Skeletal muscle tissue (tissue), 4 donors: ENCODE data around the gene FTO. TPM values are rescaled to one million over a fixed set of nuclear protein-coding genes. Genes with fewer than 3 reads are reported as not detected.
A peak's percentile ranks its signal among the peaks of the same experiment; 100 is the strongest.

Experiments used
- H3K27ac ChIP-seq: one replicate; pipeline ENCODE4 v1.7.0; 2013; ENCODE audit warnings: mild to moderate bottlenecking, low read depth, low read length, inconsistent platforms
- H3K27me3 ChIP-seq, 3 donors: one replicate each; pipeline ENCODE4 v1.7.0; 2013; ENCODE audit warnings: low read length in 3 of 3; ENCODE audit not compliant: control insufficient read depth in 3 of 3, insufficient read depth in 3 of 3
- H3K36me3 ChIP-seq, 3 donors: one replicate each; pipeline ENCODE4 v1.7.0; 2013; ENCODE audit warnings: low read length in 3 of 3; ENCODE audit not compliant: control insufficient read depth in 3 of 3, insufficient read depth in 3 of 3
- H3K4me1 ChIP-seq, 3 donors: one replicate each; pipeline ENCODE4 v1.7.0; 2013; ENCODE audit warnings: low read length in 3 of 3, mild to moderate bottlenecking in 3 of 3; ENCODE audit not compliant: control insufficient read depth in 3 of 3, insufficient read depth in 3 of 3
- H3K4me3 ChIP-seq, 3 donors: one replicate each; pipeline ENCODE4 v1.7.0; 2013; ENCODE audit warnings: low read length in 3 of 3
- H3K9ac ChIP-seq, 3 donors: one replicate each; pipeline ENCODE4 v1.7.0; 2013; ENCODE audit warnings: low read length in 3 of 3, mild to moderate bottlenecking in 3 of 3, moderate library complexity in 2 of 3, low read depth in 1 of 3
- H3K9me3 ChIP-seq, 3 donors: one replicate each; pipeline ENCODE4 v1.7.0; 2013; ENCODE audit warnings: low read length in 3 of 3; ENCODE audit not compliant: control insufficient read depth in 3 of 3
- total RNA-seq: library from RNA; depleted of rRNA; stranded (reverse); fragments of >200 nt; gene quantifications from one replicate; pipeline ENCODE4 v1.2.3, GENCODE V29; 2014
- donor health status: Osteomylitis.

The FTO gene
- total RNA-seq, 1 donor from 2014 or later = 37.1 TPM

DNA sequence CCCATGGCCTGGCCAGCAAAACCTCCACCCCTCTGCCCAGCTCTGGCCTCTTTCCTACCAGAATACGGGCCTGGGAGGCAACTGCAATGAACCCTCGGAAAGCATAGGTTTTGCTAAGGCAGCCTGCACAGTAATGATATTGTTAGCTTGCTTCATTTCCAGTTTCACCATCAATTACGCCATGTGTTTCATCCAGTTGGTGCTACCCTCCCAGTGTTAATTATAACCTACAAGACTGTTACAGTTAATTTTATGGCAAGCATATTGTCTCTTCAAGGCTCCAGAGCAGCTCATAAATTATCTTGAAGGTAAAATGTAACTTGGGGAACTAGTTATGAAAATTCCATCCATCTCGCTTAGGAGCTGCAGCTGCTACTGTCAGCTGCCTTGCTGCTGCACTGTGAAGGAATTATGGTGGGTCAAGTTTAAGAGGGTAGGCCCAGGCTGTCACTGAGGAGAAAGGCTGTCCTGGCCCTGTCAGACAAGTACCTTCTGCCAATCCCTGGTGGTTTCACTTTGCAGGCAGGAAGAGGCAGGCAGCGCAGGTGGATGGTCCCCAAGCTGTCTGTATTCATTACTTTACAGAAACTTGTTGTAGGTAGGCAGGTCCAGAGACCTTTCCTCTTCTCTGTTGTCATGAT lies 242.9 kb downstream of the FTO start:
- Histone ChIP-seq H3K27me3 (no peaks in the 10 kb centered on the region), H3K36me3 (no peaks in the 10 kb centered on the region), H3K27ac (no peak overlapping the region), H3K4me1 (peaks cover 4 to 11% (median 6%) of the 10 kb centered on the region in 3 donors), H3K4me3 (no peak overlapping the region), H3K9me3 (no peaks in the 10 kb centered on the region), H3K9ac (peak overlapping the region in 1 of 3 donors; percentile 7)

DNA sequence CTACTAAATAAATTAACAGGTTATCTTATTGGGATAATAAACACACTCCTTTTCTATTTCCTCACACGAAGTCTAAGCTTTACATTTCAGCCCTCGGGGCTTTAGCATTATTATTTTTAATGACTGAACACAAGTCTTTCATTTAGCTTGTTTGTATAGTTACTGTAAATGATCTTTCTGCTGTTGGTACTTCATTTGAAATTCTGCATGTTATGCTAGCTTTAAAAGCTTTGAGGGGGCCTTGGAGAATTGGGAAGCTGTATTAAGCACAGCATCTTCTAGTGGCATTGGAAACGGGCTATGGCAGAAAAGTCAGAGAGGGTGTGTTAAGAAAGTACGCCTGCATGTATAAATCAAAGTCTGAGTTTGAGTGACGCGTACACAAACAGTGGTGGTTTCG lies 243.7 kb downstream of the FTO start:
- peaks cover 4 to 11% (median 6%) of the 10 kb centered on the region in 3 donors for H3K4me1 ChIP-seq
- H3K36me3 ChIP-seq = no peaks in the 10 kb centered on the region
- no peak overlapping the region for H3K27ac ChIP-seq
- H3K9ac ChIP-seq = no peak overlapping the region
- H3K4me3 ChIP-seq = no peak overlapping the region
- H3K9me3 ChIP-seq = no peaks in the 10 kb centered on the region
- H3K27me3 ChIP-seq = no peaks in the 10 kb centered on the region

DNA sequence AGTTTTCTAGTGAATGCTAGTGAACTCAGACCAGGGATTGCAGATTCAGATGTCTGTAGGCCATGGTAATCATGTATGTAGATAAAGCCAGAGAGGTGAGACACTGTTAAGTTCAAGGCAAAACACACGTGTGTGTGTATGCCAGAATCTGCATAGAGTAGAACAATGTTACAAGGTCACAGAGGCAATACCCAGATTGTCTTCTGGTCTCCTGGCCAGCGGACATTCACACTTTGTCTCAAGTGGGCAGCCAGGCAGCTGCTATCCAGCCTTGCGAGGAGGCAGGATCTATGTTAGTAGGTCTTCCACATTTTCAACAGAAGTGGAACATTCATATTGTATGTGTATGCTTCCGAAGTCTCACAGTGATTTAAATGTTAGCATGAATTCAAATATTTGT lies 244.4 kb downstream of the FTO start:
- Histone ChIP-seq H3K9ac (no peak overlapping the region), H3K4me1 (peaks cover 4 to 11% (median 6%) of the 10 kb centered on the region in 3 donors), H3K27me3 (no peaks in the 10 kb centered on the region), H3K4me3 (no peak overlapping the region), H3K36me3 (no peaks in the 10 kb centered on the region), H3K9me3 (no peaks in the 10 kb centered on the region), H3K27ac (no peak overlapping the region)

- Histone ChIP-seq H3K4me1 (peaks cover 4 to 11% (median 6%) of the 10 kb centered on the region in 3 donors), H3K4me3 (no peak overlapping the region), H3K9me3 (no peaks in the 10 kb centered on the region), H3K9ac (no peak overlapping the region), H3K27ac (no peak overlapping the region), H3K36me3 (no peaks in the 10 kb centered on the region), H3K27me3 (no peaks in the 10 kb centered on the region)
These were observed 244.9 kb downstream of the FTO start for GRCh38 chr16:53948734-53949430.

- no peaks in the 10 kb centered on the region for H3K9me3 ChIP-seq
- no peaks in the 10 kb centered on the region for H3K27me3 ChIP-seq
- H3K4me1 ChIP-seq = peaks cover 4 to 11% (median 6%) of the 10 kb centered on the region in 3 donors
- no peak overlapping the region for H3K4me3 ChIP-seq
- no peak overlapping the region for H3K27ac ChIP-seq
- H3K36me3 ChIP-seq = no peaks in the 10 kb centered on the region
- no peak overlapping the region for H3K9ac ChIP-seq
These were observed 245.9 kb downstream of the FTO start for GRCh38 chr16:53949715-53950410.

GRCh38 chr16:53950677-53951076 lies 246.7 kb downstream of the FTO start:
- Histone ChIP-seq H3K36me3 (no peaks in the 10 kb centered on the region), H3K9ac (no peak overlapping the region), H3K27ac (no peak overlapping the region), H3K9me3 (no peaks in the 10 kb centered on the region), H3K4me3 (no peak overlapping the region), H3K27me3 (no peaks in the 10 kb centered on the region), H3K4me1 (peaks cover 4 to 11% (median 6%) of the 10 kb centered on the region in 3 donors)

DNA sequence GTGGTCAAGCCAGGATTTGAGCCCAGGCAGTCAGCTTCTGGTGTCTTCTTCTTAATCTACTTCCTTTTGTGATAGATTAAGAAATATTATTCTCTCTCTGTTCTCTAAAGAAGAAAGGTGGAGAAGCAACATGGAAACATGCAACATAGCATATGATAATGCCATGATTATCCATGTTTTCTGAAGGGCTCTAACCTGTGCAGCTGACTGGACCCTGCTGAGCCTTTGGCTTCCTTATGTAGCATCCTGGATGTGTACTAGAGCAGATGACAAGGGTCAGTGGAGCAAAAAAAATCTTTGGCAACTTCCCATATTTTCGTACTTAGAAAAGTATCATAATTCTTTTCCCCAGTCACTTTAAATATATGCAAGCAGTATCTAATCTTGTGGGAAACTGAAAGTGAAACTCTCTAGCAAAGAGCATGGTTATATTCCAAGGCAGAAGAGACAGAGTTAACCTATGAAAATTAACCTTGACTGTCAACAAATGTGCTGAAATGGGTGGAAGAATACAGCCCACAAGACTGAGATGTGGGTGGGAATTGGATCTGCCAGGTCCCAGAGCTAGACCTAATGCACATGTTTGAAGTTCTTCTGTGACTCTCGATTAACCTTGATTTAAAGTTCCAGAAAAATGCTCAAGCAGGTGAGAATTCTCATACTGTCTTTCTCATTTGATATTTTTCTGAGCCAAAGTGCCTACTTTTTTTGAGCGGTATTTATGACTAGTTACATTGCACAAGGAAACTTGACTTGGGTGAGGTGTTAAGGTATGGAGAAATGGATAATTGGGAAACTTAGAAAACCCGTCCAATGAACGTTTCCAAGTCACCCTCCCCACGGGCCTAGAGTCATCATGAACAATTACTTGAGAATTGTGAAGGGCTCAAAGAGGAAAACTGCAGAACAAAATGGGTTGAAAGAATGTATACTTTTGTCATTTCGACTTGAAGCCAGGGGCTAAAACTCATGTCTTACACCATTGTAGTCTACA lies 248.6 kb downstream of the FTO start:
- Histone ChIP-seq H3K4me1 (no peaks in the 10 kb centered on the region), H3K27me3 (no peaks in the 10 kb centered on the region), H3K4me3 (no peak overlapping the region), H3K9ac (no peak overlapping the region), H3K9me3 (no peaks in the 10 kb centered on the region), H3K27ac (no peak overlapping the region), H3K36me3 (no peaks in the 10 kb centered on the region)

DNA sequence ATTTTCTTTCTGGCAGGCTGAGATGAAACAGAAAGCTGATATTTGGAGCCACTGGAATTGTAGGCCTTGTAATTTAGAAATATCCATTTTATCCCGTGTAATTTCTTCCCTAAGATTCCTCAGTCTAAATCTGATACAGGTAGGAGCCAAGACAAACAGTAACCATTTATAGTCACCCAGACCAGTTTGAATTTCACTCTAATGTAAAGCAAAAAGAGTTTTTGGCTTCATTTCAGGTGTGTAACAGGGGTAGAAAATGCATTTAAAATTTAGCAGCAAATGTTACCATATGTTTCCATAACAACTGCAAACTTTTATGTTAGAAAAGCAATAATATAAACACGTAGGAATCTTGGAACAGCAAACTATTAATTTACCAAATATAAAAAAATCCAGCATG lies 249.4 kb downstream of the FTO start:
- H3K4me1 ChIP-seq = peaks cover 0 to 1% (median 0%) of the 10 kb centered on the region in 3 donors
- no peak overlapping the region for H3K4me3 ChIP-seq
- no peaks in the 10 kb centered on the region for H3K36me3 ChIP-seq
- H3K27ac ChIP-seq = no peak overlapping the region
- no peak overlapping the region for H3K9ac ChIP-seq
- H3K9me3 ChIP-seq = no peaks in the 10 kb centered on the region
- H3K27me3 ChIP-seq = no peaks in the 10 kb centered on the region

- no peak overlapping the region for H3K4me3 ChIP-seq
- no peaks in the 10 kb centered on the region for H3K36me3 ChIP-seq
- H3K9ac ChIP-seq = no peak overlapping the region
- no peak overlapping the region for H3K27ac ChIP-seq
- no peaks in the 10 kb centered on the region for H3K9me3 ChIP-seq
- H3K4me1 ChIP-seq = peaks cover 9 to 18% (median 11%) of the 10 kb centered on the region in 3 donors
- H3K27me3 ChIP-seq = no peaks in the 10 kb centered on the region
These were observed 251.4 kb downstream of the FTO start for GRCh38 chr16:53955221-53955875.
